A549 (cell line): ENCODE results near the gene SPINK2. TPM values are rescaled to one million over a fixed set of nuclear protein-coding genes. Genes with fewer than 3 reads are reported as not detected.

ENCODE experiments used
- ATAC-seq, 2 experiments: fragments of 200-7000 bp in 1 of 2; fragments of >200 bp in 1 of 2; cut with Nextera tagmentation in 1 of 2; cut with Tn5 transposase in 1 of 2; 3 replicates each; pipeline versions ENCODE4 v1.8.0 to v1.9.1; 2018 to 2020; ENCODE audit warnings: mild to moderate bottlenecking in 1 of 2, moderate library complexity in 1 of 2
- CTCF ChIA-PET: fragments of 300-600 bp; sonication (Branson Sonifier 250); formaldehyde crosslinking; extraction: SDS; loops from one replicate; lab custom pipeline; 2021; ENCODE audit warnings: antibody characterized with exemption, inconsistent platforms; lab: Yijun Ruan, JAX
- POLR2A ChIA-PET: fragments of 350-600 bp; formaldehyde crosslinking; extraction: SDS; loops from one replicate; lab custom pipeline; 2021; ENCODE audit warnings: antibody characterized with exemption, inconsistent platforms; lab: Yijun Ruan, JAX
- DNase-seq, 2 experiments: peaks; one replicate each; pipeline versions ENCODE4 v3.0.0 to v3.0.0-alpha.2; 2011 to 2016; ENCODE audit warnings: low read depth in 1 of 2, low spot score in 1 of 2
- FAIRE-seq: peaks from 2 replicates; lab custom pipeline; 2011; peaks lifted over from hg19 to GRCh38; lab: Jason Lieb, UNC
- H3K27ac ChIP-seq, 2 experiments: fragments of >200 bp; sonication (Bioruptor Twin); formaldehyde crosslinking; 3 replicates each; pipeline ENCODE4 v1.5.1; 2016 to 2017
- H3K4me1 ChIP-seq: fragments of >200 bp; sonication (Bioruptor Twin); formaldehyde crosslinking; 3 replicates; pipeline ENCODE4 v1.6.1; 2016
- H3K4me2 ChIP-seq: fragments of >200 bp; sonication (Bioruptor Twin); formaldehyde crosslinking; 3 replicates; pipeline ENCODE4 v1.6.1; 2016
- H3K4me3 ChIP-seq: fragments of >200 bp; sonication (Bioruptor Twin); formaldehyde crosslinking; 3 replicates; pipeline ENCODE4 v1.5.1; 2016
- H3K9me3 ChIP-seq: fragments of >200 bp; sonication (Bioruptor Twin); formaldehyde crosslinking; 3 replicates; pipeline ENCODE4 v1.6.1; 2016
- BCL3 ChIP-seq: fragments of >200 bp; sonication (Bioruptor Twin); formaldehyde crosslinking; IDR thresholded peaks from 3 replicates; pipeline ENCODE4 v1.6.1; 2016
- BHLHE40 ChIP-seq: IDR thresholded peaks from 2 replicates; pipeline ENCODE4 v1.6.1; 2012; ENCODE audit warnings: low read depth, low read length, inconsistent platforms
- CHD2 ChIP-seq: fragments of 150-350 bp; IDR thresholded peaks from 2 replicates; pipeline ENCODE4 v1.6.1; 2014; ENCODE audit warnings: low read length; ENCODE audit not compliant: partially characterized antibody
- CHD4 ChIP-seq: fragments of 200-600 bp; sonication (generic); IDR thresholded peaks from 2 replicates; pipeline ENCODE4 v1.6.1; 2016; ENCODE audit warnings: antibody characterized with exemption, mild to moderate bottlenecking, borderline replicate concordance
- E2F6 ChIP-seq: IDR thresholded peaks from 2 replicates; pipeline ENCODE4 v1.6.1; 2012; ENCODE audit warnings: low read depth, borderline replicate concordance
- HDAC2 ChIP-seq: fragments of 200-600 bp; sonication (generic); IDR thresholded peaks from 2 replicates; pipeline ENCODE4 v1.6.1; 2016
- HEYL ChIP-seq: fragments of 250-450 bp; sonication (Bioruptor Pico); IDR thresholded peaks from 2 replicates; pipeline ENCODE4 v1.8.0; 2021; ENCODE audit warnings: mild to moderate bottlenecking, moderate library complexity
- HOXB5 ChIP-seq: fragments of 250-450 bp; sonication (Bioruptor Pico); IDR thresholded peaks from 2 replicates; pipeline ENCODE4 v1.5.0; 2020; ENCODE audit warnings: mild to moderate bottlenecking, moderate library complexity
- JUNB ChIP-seq: fragments of >200 bp; sonication (Bioruptor Twin); formaldehyde crosslinking; IDR thresholded peaks from 2 replicates; pipeline ENCODE4 v1.6.1; 2016
- KDM1A ChIP-seq: fragments of 200-600 bp; sonication (generic); IDR thresholded peaks from 2 replicates; pipeline ENCODE4 v1.6.1; 2016; ENCODE audit warnings: low read depth, mild to moderate bottlenecking
- MYC ChIP-seq: IDR thresholded peaks from 2 replicates; pipeline ENCODE4 v1.6.1; 2012; ENCODE audit warnings: mild to moderate bottlenecking, inconsistent platforms, low read length, improper control_type of control experiment, borderline replicate concordance
- NFE2L2 ChIP-seq: fragments of 150-350 bp; conservative IDR thresholded peaks from 2 replicates; pipeline ENCODE4 v1.6.1; 2014; ENCODE audit warnings: low read length
- NPAS2 ChIP-seq: fragments of 250-450 bp; sonication (Bioruptor Pico); IDR thresholded peaks from 2 replicates; pipeline ENCODE4 v1.8.0; 2022; ENCODE audit warnings: mild to moderate bottlenecking, moderate library complexity, borderline replicate concordance
- NR3C1 ChIP-seq: fragments of >200 bp; sonication (Bioruptor Twin); formaldehyde crosslinking; IDR thresholded peaks from 3 replicates; pipeline ENCODE4 v1.6.1; 2017
- RARB ChIP-seq: fragments of 250-450 bp; sonication (Bioruptor Pico); IDR thresholded peaks from 2 replicates; pipeline ENCODE4 v1.8.0; 2021; ENCODE audit warnings: mild to moderate bottlenecking, moderate library complexity
- REST ChIP-seq: fragments of 200-600 bp; sonication (generic); IDR thresholded peaks from 2 replicates; pipeline ENCODE4 v1.6.1; 2016; ENCODE audit warnings: antibody characterized with exemption, mild to moderate bottlenecking, moderate library complexity
- SREBF2 ChIP-seq: fragments of 450-650 bp; IDR thresholded peaks from 2 replicates; pipeline ENCODE4 v1.6.1; 2014; ENCODE audit warnings: mild to moderate bottlenecking, moderate library complexity
- WGBS: methylation state at CpG from one replicate; pipeline ENCODE4 v1.1.6; 2017; ENCODE audit errors: missing lambda C conversion rate; 5-methylcytosine and 5-hydroxymethylcytosine counted together
- polyA plus RNA-seq, 4 experiments: library from polyadenylated mRNA; depleted of rRNA in 3 of 4; stranded (reverse); fragments of >200 nt; fragmentation: RNase III in 1 of 4; extraction: RNeasy Plus Mini Kit Qiagen cat#74134 plus additional on column Dnase treatment in 1 of 4; gene quantifications; 2 replicates in 3 of 4; 3 replicates in 1 of 4; pipeline ENCODE4 v1.2.3, GENCODE V29; 2011 to 2017
- TF ChIP-seq, protein P1 (sequence below): fragments of 250-450 bp; sonication (Bioruptor Pico); IDR thresholded peaks from 2 replicates; pipeline ENCODE4 v1.5.0; 2021; ENCODE audit warnings: mild to moderate bottlenecking, moderate library complexity, borderline replicate concordance

Gene SPINK2
- polyA plus RNA-seq, 2 of the 4 experiments (the other 2 are of a cell fraction) = not detected

DNA sequence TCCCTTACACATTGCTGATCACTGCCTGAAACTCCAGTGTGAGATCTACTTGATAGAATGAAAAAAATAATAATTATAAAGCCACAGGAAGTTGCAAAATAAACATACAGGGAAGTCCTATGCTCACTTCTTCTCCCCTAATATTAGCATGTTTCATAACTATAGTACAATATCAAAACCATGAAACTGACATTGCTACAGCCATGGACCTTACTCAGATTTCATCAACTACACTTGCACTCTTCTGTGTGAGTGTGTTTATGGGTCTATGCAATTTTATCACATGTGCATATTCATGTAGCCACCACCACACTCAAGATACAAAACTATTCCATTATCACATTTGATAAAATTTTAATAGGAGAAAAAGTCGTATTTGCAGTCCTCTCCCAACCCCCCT is 57.3 kb downstream of the SPINK2 start:
- no peak overlapping the region for H3K27ac ChIP-seq
- H3K4me2 ChIP-seq = no peak overlapping the region
- no peak for DNase-seq
- no peaks in the 10 kb centered on the region for H3K9me3 ChIP-seq
- no peak for TF ChIP-seq NPAS2 (CRISPR knock-in tag)
- TF ChIP-seq JUNB = no peak
- TF ChIP-seq REST = no peak
- TF ChIP-seq SREBF2 = no peak
- TF ChIP-seq, protein P1, sequence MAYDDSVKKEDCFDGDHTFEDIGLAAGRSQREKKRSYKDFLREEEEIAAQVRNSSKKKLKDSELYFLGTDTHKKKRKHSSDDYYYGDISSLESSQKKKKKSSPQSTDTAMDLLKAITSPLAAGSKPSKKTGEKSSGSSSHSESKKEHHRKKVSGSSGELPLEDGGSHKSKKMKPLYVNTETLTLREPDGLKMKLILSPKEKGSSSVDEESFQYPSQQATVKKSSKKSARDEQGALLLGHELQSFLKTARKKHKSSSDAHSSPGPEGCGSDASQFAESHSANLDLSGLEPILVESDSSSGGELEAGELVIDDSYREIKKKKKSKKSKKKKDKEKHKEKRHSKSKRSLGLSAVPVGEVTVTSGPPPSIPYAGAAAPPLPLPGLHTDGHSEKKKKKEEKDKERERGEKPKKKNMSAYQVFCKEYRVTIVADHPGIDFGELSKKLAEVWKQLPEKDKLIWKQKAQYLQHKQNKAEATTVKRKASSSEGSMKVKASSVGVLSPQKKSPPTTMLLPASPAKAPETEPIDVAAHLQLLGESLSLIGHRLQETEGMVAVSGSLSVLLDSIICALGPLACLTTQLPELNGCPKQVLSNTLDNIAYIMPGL (CRISPR knock-in tag) = no peak
- no peak for TF ChIP-seq CHD2
- ChIA-PET CTCF (no interaction called here), POLR2A (no interaction called here)
- H3K4me1 ChIP-seq = no peaks in the 10 kb centered on the region
- ATAC-seq = no peak
- 20% methylated on average over 1 of the region's 1 CpG for WGBS
- H3K4me3 ChIP-seq = no peak overlapping the region
- no peak for FAIRE-seq

GRCh38 chr4:56762484-56763250 is 58.8 kb downstream of the SPINK2 start:
- Histone ChIP-seq H3K4me3 (no peak overlapping the region), H3K27ac (no peak overlapping the region), H3K4me1 (peaks cover 5% of the 10 kb centered on the region; the same call in 1 of the 3 replicates), H3K9me3 (no peaks in the 10 kb centered on the region), H3K4me2 (no peak overlapping the region)
- ATAC-seq = no peak
- no peak for DNase-seq
- 75% methylated on average over 10 of the region's 10 CpGs for WGBS
- ChIA-PET POLR2A (no interaction called here), CTCF (no interaction called here)
- no peak for FAIRE-seq
- TF ChIP-seq BCL3 (no peak), HDAC2 (no peak), E2F6 (no peak), BHLHE40 (no peak)

DNA sequence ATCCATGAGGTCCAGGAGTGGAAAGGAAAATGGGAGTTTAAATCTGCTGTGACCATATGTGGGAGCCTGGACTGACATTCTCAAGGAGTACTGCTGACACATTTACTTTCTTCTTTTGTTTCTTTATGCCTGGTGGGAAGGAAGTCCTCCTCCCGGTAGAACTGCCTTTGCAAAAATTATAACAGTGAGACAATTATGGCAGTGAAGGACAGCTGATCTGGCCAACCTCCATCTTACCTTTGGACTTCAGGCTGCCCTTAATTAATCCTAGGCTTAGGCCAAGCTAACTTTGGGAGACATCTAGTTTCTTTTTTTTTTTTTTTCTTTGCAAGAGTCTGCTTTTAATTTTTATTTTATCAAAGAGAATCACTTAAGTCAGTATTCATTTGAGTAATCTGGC is 61.3 kb downstream of the SPINK2 start:
- CTCF ChIA-PET = interaction anchor here (1.2 kb wide), 1 partner anchor 77 kb away, joined by 3 read pairs; no protein-coding TSS in a partner anchor
- Histone ChIP-seq H3K4me1 (peaks cover 14% of the 10 kb centered on the region), H3K27ac (no peak overlapping the region), H3K4me2 (no peak overlapping the region), H3K4me3 (no peak overlapping the region), H3K9me3 (no peaks in the 10 kb centered on the region)
- FAIRE-seq (no peak), ATAC-seq (no peak), DNase-seq (no peak)
- 100% methylated on average over 1 of the region's 1 CpG for WGBS
- POLR2A ChIA-PET = no interaction called here
- no peak for TF ChIP-seq NFE2L2
- TF ChIP-seq CHD4 = no peak
- no peak for TF ChIP-seq RARB (CRISPR knock-in tag)
- TF ChIP-seq JUNB = no peak
- no peak for TF ChIP-seq BCL3
- TF ChIP-seq BHLHE40 = no peak
- no peak for TF ChIP-seq REST
- TF ChIP-seq CHD2 = no peak
- TF ChIP-seq HOXB5 (CRISPR knock-in tag) = no peak
- no peak for TF ChIP-seq HEYL (CRISPR knock-in tag)
- TF ChIP-seq NR3C1 = no peak
- TF ChIP-seq KDM1A = no peak
- no peak for TF ChIP-seq SREBF2
- TF ChIP-seq NPAS2 (CRISPR knock-in tag) = no peak
- TF ChIP-seq MYC = no peak
